GM20000 (cell line): Measurements from ENCODE around the gene ACKR4.

Experiments
- DNase-seq: peaks from one replicate; pipeline ENCODE4 v3.0.0; 2012; ENCODE audit warnings: low spot score
- CTCF ChIP-seq: IDR thresholded peaks from 2 replicates; pipeline ENCODE4 v1.5.1; 2012; ENCODE audit warnings: mild to moderate bottlenecking, control low read depth; ENCODE audit errors: extremely low read depth, missing control alignments

Gene ACKR4

GRCh38 chr3:132615881-132616280 lies 18.8 kb downstream of the ACKR4 start:
- TF ChIP-seq CTCF, result no peak
- no peak for DNase-seq

GRCh38 chr3:132616780-132617179 lies 19.7 kb downstream of the ACKR4 start:
- DNase-seq, result no peak
- TF ChIP-seq CTCF, result no peak

GRCh38 chr3:132622148-132622547 lies 25.1 kb downstream of the ACKR4 start:
- TF ChIP-seq CTCF, result no peak
- DNase-seq, result no peak

GRCh38 chr3:132622761-132623160 lies 25.7 kb downstream of the ACKR4 start:
- DNase-seq, result no peak
- TF ChIP-seq CTCF, result no peak

- no peak for DNase-seq
- TF ChIP-seq CTCF, result no peak
These were observed 26.6 kb downstream of the ACKR4 start for GRCh38 chr3:132623646-132624045.

- TF ChIP-seq CTCF, result no peak
- DNase-seq, result no peak
These were observed 27.7 kb downstream of the ACKR4 start for GRCh38 chr3:132624790-132625189.

GRCh38 chr3:132625613-132626012 lies 28.5 kb downstream of the ACKR4 start:
- TF ChIP-seq CTCF, result no peak
- peak; percentile 34 for DNase-seq

- TF ChIP-seq CTCF, result no peak
- no peak for DNase-seq
These were observed 29.9 kb downstream of the ACKR4 start for GRCh38 chr3:132626955-132627354.
